Measurements from ENCODE around the gene PAX1.

The PAX1 gene

DNA sequence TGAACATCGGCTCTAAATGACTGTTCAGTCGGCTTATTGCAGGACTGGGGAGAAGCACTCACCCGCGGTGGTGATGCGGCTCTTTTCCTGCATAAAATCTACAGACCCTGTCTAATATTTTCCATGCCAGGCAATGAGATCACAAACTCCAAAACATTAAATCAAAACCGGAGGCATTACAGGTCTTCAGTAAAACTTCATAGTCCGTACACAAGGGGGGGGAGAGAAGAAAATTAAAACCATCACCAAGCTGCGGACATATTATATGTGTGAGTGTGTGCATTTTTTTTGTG is 6.3 kb upstream of the PAX1 start:
- no peak overlapping the region for H2BK5ac ChIP-seq (ENCODE audit: low read length)
- no peaks in the 10 kb centered on the region for H3K79me1 ChIP-seq (ENCODE audit: low read depth, low read length)
- H2BK12ac ChIP-seq (ENCODE audit: low read length): no peak overlapping the region
- no peak overlapping the region for H3K14ac ChIP-seq (ENCODE audit: low read length)
- no peak overlapping the region for H2BK120ac ChIP-seq (ENCODE audit: low read depth, low read length)
- no peak overlapping the region for H2AFZ ChIP-seq (ENCODE audit: low read length)
- no peak for DNase-seq (ENCODE audit: low spot score)
- H3K27ac ChIP-seq (replicated peaks; ENCODE audit: low read length): no peak overlapping the region
- no peak overlapping the region for H3K9ac ChIP-seq (ENCODE audit: low read depth, low read length, poor library complexity)
- no peak overlapping the region for H3K18ac ChIP-seq (ENCODE audit: low read length)
- H3K27me3 ChIP-seq (ENCODE audit: control insufficient read depth in 3 of 3, insufficient read depth in 3 of 3, low read depth in 1 of 3, low read length in 3 of 3): peaks cover 35 to 80% (median 79%) of the 10 kb centered on the region in 3 experiments
- H2AK5ac ChIP-seq (ENCODE audit: low read depth, low read length): no peak overlapping the region
- H4K91ac ChIP-seq (ENCODE audit: low read depth, low read length, poor library complexity): no peak overlapping the region
- no peak overlapping the region for H2BK15ac ChIP-seq (ENCODE audit: low read length)
- peaks cover 0 to 3% of the 10 kb centered on the region in 2 donors for H3K4me1 ChIP-seq (ENCODE audit: control insufficient read depth in 2 of 2, insufficient read depth in 1 of 2, low read depth in 1 of 2, low read length in 2 of 2)
- peaks cover 0 to 5% of the 10 kb centered on the region in 2 donors for H3K9me3 ChIP-seq (replicated peaks in 1 of 2; ENCODE audit: control insufficient read depth in 2 of 2, insufficient read depth in 1 of 2, low read depth in 1 of 2, low read length in 2 of 2)
- H4K8ac ChIP-seq (ENCODE audit: low read depth, low read length): no peak overlapping the region
- no peak overlapping the region for H3K4me3 ChIP-seq (ENCODE audit: low read length in 2 of 2)
- H3K23ac ChIP-seq (ENCODE audit: low read depth, low read length, poor library complexity): no peak overlapping the region
- H3K4ac ChIP-seq (ENCODE audit: low read length): no peak overlapping the region
- H3K4me2 ChIP-seq (ENCODE audit: insufficient read depth, low read length, poor library complexity, severe bottlenecking): no peak overlapping the region
- WGBS, 2 donors (ENCODE audit: extremely low coverage in 2 of 2, insufficient read length in 2 of 2, insufficient replicate concordance in 1 of 2): no CpG with 5 or more reads among the region's 8 CpGs
- no peaks in the 10 kb centered on the region for H3K36me3 ChIP-seq (replicated peaks in 1 of 2; ENCODE audit: control insufficient read depth in 2 of 2, insufficient read depth in 2 of 2, low read length in 2 of 2)

DNA sequence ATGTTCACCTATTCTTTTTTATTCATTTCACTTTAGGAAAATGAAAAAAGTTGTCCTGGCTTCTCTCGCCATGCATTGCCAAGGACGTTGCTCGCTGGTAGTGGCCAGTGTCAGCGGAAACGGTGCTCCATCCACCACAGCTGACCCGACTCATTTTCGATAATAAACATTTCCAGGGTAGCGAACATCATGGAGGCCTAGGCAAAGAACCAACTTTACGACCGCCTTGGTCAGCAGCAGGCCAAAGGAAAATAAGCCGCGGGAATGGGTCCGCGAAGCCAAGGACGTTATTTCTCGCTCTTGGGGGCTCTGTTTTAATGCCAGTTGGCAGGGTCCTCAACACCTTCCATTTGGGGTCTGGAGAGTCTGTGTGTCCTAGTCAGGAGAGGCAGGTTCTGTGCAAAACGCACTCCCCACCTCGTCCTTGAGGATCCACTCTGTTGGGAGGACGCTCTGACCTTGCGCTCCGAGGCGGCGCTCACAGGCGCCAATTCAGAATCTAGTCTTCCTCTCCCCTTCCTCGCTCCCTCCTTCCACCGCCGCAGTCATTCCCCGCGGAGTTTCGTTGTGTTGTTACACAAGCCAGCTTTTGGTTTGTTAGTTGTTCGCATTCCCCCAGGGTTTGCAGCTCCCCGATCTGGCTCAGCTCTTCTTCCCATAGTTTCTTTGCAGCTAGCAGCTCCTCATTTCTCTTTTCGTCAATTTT is 4.1 kb upstream of the PAX1 start:
- no peak overlapping the region for H3K9ac ChIP-seq (ENCODE audit: low read depth, low read length, poor library complexity)
- H2BK5ac ChIP-seq (ENCODE audit: low read length): no peak overlapping the region
- H3K27ac ChIP-seq (replicated peaks; ENCODE audit: low read length): no peak overlapping the region
- no peak overlapping the region for H2BK12ac ChIP-seq (ENCODE audit: low read length)
- H3K4me2 ChIP-seq (ENCODE audit: insufficient read depth, low read length, poor library complexity, severe bottlenecking): no peak overlapping the region
- peaks cover 50 to 99% (median 93%) of the 10 kb centered on the region in 3 experiments for H3K27me3 ChIP-seq (ENCODE audit: control insufficient read depth in 3 of 3, insufficient read depth in 3 of 3, low read depth in 1 of 3, low read length in 3 of 3)
- H2AFZ ChIP-seq (ENCODE audit: low read length): no peak overlapping the region
- H3K4ac ChIP-seq (ENCODE audit: low read length): no peak overlapping the region
- H3K79me1 ChIP-seq (ENCODE audit: low read depth, low read length): no peaks in the 10 kb centered on the region
- no peak overlapping the region for H3K23ac ChIP-seq (ENCODE audit: low read depth, low read length, poor library complexity)
- no peak overlapping the region for H3K18ac ChIP-seq (ENCODE audit: low read length)
- WGBS, 2 donors (ENCODE audit: extremely low coverage in 2 of 2, insufficient read length in 2 of 2, insufficient replicate concordance in 1 of 2): no CpG with 5 or more reads among the region's 33 CpGs
- H3K4me1 ChIP-seq (ENCODE audit: control insufficient read depth in 2 of 2, insufficient read depth in 1 of 2, low read depth in 1 of 2, low read length in 2 of 2): peaks cover 0 to 7% of the 10 kb centered on the region in 2 donors
- H3K9me3 ChIP-seq (replicated peaks in 1 of 2; ENCODE audit: control insufficient read depth in 2 of 2, insufficient read depth in 1 of 2, low read depth in 1 of 2, low read length in 2 of 2): peaks cover 0 to 5% of the 10 kb centered on the region in 2 donors
- no peak overlapping the region for H2BK120ac ChIP-seq (ENCODE audit: low read depth, low read length)
- no peak overlapping the region for H3K14ac ChIP-seq (ENCODE audit: low read length)
- H3K4me3 ChIP-seq (ENCODE audit: low read length in 2 of 2): no peak overlapping the region
- H2AK5ac ChIP-seq (ENCODE audit: low read depth, low read length): no peak overlapping the region
- no peak overlapping the region for H2BK15ac ChIP-seq (ENCODE audit: low read length)
- no peak overlapping the region for H4K8ac ChIP-seq (ENCODE audit: low read depth, low read length)
- H3K36me3 ChIP-seq (replicated peaks in 1 of 2; ENCODE audit: control insufficient read depth in 2 of 2, insufficient read depth in 2 of 2, low read length in 2 of 2): no peaks in the 10 kb centered on the region
- no peak for DNase-seq (ENCODE audit: low spot score)
- no peak overlapping the region for H4K91ac ChIP-seq (ENCODE audit: low read depth, low read length, poor library complexity)

DNA sequence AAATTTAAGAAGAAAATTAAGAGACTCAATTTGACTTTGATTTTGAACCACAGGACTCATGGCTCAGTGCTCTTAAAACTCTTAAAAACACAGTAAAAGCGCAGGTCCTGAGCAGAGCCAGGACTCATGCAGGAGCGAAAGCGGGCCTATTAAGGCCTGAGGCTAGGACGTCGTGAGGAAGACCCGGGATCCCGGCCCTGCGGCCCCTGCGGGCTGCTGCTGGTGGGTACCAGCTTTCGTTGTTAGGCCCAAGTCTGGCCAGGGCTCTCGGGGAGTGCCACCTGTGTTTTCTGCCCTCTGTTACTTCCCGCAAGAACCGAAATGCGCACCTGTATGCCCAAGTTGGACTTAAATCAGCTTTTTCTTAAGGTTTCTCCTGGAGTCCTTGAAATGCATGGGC is 3.4 kb upstream of the PAX1 start:
- Histone ChIP-seq H2BK12ac (ENCODE audit: low read length) (no peak overlapping the region), H3K14ac (ENCODE audit: low read length) (no peak overlapping the region), H4K91ac (ENCODE audit: low read depth, low read length, poor library complexity) (no peak overlapping the region), H3K4me1 (ENCODE audit: control insufficient read depth in 2 of 2, insufficient read depth in 1 of 2, low read depth in 1 of 2, low read length in 2 of 2) (peaks cover 0 to 8% of the 10 kb centered on the region in 2 donors), H3K79me1 (ENCODE audit: low read depth, low read length) (no peaks in the 10 kb centered on the region), H3K9me3 (replicated peaks in 1 of 2; ENCODE audit: control insufficient read depth in 2 of 2, insufficient read depth in 1 of 2, low read depth in 1 of 2, low read length in 2 of 2) (peaks cover 0 to 5% of the 10 kb centered on the region in 2 donors), H3K4ac (ENCODE audit: low read length) (no peak overlapping the region), H3K4me3 (ENCODE audit: low read length in 2 of 2) (no peak overlapping the region), H2AK5ac (ENCODE audit: low read depth, low read length) (no peak overlapping the region), H3K18ac (ENCODE audit: low read length) (no peak overlapping the region), H3K4me2 (ENCODE audit: insufficient read depth, low read length, poor library complexity, severe bottlenecking) (no peak overlapping the region), H3K23ac (ENCODE audit: low read depth, low read length, poor library complexity) (no peak overlapping the region), H3K9ac (ENCODE audit: low read depth, low read length, poor library complexity) (no peak overlapping the region), H4K8ac (ENCODE audit: low read depth, low read length) (no peak overlapping the region), H2AFZ (ENCODE audit: low read length) (no peak overlapping the region), H3K36me3 (replicated peaks in 1 of 2; ENCODE audit: control insufficient read depth in 2 of 2, insufficient read depth in 2 of 2, low read length in 2 of 2) (no peaks in the 10 kb centered on the region), H3K27ac (replicated peaks; ENCODE audit: low read length) (no peak overlapping the region), H2BK15ac (ENCODE audit: low read length) (no peak overlapping the region), H2BK5ac (ENCODE audit: low read length) (no peak overlapping the region), H3K27me3 (ENCODE audit: control insufficient read depth in 3 of 3, insufficient read depth in 3 of 3, low read depth in 1 of 3, low read length in 3 of 3) (peaks cover 54 to 99% (median 93%) of the 10 kb centered on the region in 3 experiments), H2BK120ac (ENCODE audit: low read depth, low read length) (no peak overlapping the region)
- WGBS, 2 donors (ENCODE audit: extremely low coverage in 2 of 2, insufficient read length in 2 of 2, insufficient replicate concordance in 1 of 2): no CpG with 5 or more reads among the region's 14 CpGs
- no peak for DNase-seq (ENCODE audit: low spot score)

DNA sequence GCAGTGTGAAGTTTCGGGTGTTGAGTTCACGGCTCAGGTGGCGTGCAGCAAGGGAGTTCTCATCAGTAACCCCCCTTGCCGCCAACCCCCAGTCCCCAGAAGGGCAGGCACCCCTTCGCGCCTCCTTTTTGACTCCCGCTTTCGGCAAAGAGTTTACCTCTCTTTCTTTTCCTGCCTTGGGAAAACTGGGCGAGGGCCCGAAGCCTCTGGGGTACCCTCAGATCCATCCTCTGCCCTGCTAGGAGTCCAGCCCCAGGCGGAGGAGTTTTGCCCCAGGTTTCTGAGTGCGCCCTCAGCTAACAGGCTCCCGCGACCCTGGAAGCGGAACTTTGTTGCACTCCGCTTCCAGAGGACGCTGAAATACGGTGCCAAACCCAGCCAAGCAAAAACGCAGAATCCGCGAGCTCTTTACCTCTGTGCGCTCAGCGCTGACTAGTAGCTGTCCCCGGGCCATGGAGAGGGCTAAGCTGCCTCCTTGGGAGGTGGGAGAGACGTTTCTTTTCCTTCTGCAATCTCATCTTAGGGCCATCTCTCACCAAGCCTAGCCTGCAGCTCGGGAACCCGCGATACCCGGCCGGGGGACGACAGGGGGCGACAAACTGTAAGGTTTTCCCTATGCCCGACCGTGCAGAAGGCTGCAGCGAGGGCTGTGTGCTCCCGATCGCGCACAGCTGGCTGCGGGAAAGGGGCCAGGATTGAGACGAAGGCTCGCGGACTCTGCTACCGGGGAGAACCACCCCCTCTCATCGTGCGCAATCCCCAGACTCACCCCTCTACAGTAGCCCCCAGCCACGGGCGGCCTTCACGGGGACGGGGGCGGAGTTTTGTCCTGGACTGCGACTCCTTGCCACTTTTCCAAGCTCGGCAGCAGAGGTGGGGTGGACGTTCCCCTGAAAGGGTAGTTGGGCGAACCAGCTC is 2.7 kb upstream of the PAX1 start:
- no peak overlapping the region for H2AK5ac ChIP-seq (ENCODE audit: low read depth, low read length)
- no peak overlapping the region for H3K4me3 ChIP-seq (ENCODE audit: low read length in 2 of 2)
- no peak overlapping the region for H2BK5ac ChIP-seq (ENCODE audit: low read length)
- DNase-seq (ENCODE audit: low spot score): peak; percentile 86
- H3K4me2 ChIP-seq (ENCODE audit: insufficient read depth, low read length, poor library complexity, severe bottlenecking): peak overlapping the region; percentile 55
- no peak overlapping the region for H3K4ac ChIP-seq (ENCODE audit: low read length)
- H3K27ac ChIP-seq (replicated peaks; ENCODE audit: low read length): no peak overlapping the region
- peaks cover 62 to 99% (median 96%) of the 10 kb centered on the region in 3 experiments for H3K27me3 ChIP-seq (ENCODE audit: control insufficient read depth in 3 of 3, insufficient read depth in 3 of 3, low read depth in 1 of 3, low read length in 3 of 3)
- no peaks in the 10 kb centered on the region for H3K36me3 ChIP-seq (replicated peaks in 1 of 2; ENCODE audit: control insufficient read depth in 2 of 2, insufficient read depth in 2 of 2, low read length in 2 of 2)
- H3K23ac ChIP-seq (ENCODE audit: low read depth, low read length, poor library complexity): no peak overlapping the region
- peak overlapping the region; percentile 76 for H2AFZ ChIP-seq (ENCODE audit: low read length)
- peak overlapping the region; percentile 61 for H3K9ac ChIP-seq (ENCODE audit: low read depth, low read length, poor library complexity)
- WGBS, 2 donors (ENCODE audit: extremely low coverage in 2 of 2, insufficient read length in 2 of 2, insufficient replicate concordance in 1 of 2): no CpG with 5 or more reads among the region's 54 CpGs
- no peak overlapping the region for H2BK120ac ChIP-seq (ENCODE audit: low read depth, low read length)
- peaks cover 0 to 7% of the 10 kb centered on the region in 2 donors for H3K9me3 ChIP-seq (replicated peaks in 1 of 2; ENCODE audit: control insufficient read depth in 2 of 2, insufficient read depth in 1 of 2, low read depth in 1 of 2, low read length in 2 of 2)
- no peak overlapping the region for H3K18ac ChIP-seq (ENCODE audit: low read length)
- no peak overlapping the region for H4K8ac ChIP-seq (ENCODE audit: low read depth, low read length)
- H2BK15ac ChIP-seq (ENCODE audit: low read length): no peak overlapping the region
- H3K79me1 ChIP-seq (ENCODE audit: low read depth, low read length): no peaks in the 10 kb centered on the region
- no peak overlapping the region for H2BK12ac ChIP-seq (ENCODE audit: low read length)
- H3K14ac ChIP-seq (ENCODE audit: low read length): no peak overlapping the region
- no peak overlapping the region for H4K91ac ChIP-seq (ENCODE audit: low read depth, low read length, poor library complexity)
- H3K4me1 ChIP-seq (ENCODE audit: control insufficient read depth in 2 of 2, insufficient read depth in 1 of 2, low read depth in 1 of 2, low read length in 2 of 2): peaks cover 0 to 8% of the 10 kb centered on the region in 2 donors
